Measurements from ENCODE around the gene SLC30A3.

DNA sequence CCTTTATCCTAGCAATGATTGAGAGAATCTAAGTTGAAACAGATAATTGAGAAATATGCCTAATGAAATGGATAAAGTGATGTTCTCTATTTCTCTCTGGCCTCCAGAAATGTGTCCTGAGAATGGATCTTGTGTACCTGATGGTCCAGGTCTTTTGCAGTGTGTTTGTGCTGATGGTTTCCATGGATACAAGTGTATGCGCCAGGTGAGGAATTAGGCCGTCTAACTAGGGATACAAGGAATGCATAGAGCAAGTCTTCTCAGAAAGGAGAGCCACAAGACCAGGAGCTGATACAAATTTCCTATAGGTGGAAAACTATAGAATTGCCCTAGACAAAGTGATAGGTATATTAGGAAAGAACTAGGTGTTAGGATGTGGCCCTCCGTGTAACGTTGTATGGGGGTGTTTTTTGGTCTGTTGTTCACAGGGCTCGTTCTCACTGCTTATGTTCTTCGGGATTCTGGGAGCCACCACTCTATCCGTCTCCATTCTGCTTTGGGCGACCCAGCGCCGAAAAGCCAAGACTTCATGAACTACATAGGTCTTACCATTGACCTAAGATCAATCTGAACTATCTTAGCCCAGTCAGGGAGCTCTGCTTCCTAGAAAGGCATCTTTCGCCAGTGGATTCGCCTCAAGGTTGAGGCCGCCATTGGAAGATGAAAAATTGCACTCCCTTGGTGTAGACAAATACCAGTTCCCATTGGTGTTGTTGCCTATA lies 46.3 kb downstream of the SLC30A3 start:
- TF ChIP-seq, protein P1, sequence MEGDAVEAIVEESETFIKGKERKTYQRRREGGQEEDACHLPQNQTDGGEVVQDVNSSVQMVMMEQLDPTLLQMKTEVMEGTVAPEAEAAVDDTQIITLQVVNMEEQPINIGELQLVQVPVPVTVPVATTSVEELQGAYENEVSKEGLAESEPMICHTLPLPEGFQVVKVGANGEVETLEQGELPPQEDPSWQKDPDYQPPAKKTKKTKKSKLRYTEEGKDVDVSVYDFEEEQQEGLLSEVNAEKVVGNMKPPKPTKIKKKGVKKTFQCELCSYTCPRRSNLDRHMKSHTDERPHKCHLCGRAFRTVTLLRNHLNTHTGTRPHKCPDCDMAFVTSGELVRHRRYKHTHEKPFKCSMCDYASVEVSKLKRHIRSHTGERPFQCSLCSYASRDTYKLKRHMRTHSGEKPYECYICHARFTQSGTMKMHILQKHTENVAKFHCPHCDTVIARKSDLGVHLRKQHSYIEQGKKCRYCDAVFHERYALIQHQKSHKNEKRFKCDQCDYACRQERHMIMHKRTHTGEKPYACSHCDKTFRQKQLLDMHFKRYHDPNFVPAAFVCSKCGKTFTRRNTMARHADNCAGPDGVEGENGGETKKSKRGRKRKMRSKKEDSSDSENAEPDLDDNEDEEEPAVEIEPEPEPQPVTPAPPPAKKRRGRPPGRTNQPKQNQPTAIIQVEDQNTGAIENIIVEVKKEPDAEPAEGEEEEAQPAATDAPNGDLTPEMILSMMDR (IDR thresholded peaks at IDR 0.05), result no peak
- no peak for TF ChIP-seq POLR2AphosphoS5 (IDR thresholded peaks at IDR 0.05)
